Hematopoietic multipotent progenitor cell treated with erythropoietin and hydrocortisone succinate and interleukin-3 and kit ligand, for 17 days (in vitro differentiated cells): ENCODE data around the gene HRC.
"Not testable (repeated sequence)": the region's sequence is repeated elsewhere in the genome, so short reads cannot be mapped to it uniquely, and the experiment has no call there.

ENCODE experiments used
- DNase-seq: peaks from one replicate; pipeline ENCODE4 v3.0.0-alpha.2; 2015; ENCODE audit warnings: low spot score

Gene HRC

DNA sequence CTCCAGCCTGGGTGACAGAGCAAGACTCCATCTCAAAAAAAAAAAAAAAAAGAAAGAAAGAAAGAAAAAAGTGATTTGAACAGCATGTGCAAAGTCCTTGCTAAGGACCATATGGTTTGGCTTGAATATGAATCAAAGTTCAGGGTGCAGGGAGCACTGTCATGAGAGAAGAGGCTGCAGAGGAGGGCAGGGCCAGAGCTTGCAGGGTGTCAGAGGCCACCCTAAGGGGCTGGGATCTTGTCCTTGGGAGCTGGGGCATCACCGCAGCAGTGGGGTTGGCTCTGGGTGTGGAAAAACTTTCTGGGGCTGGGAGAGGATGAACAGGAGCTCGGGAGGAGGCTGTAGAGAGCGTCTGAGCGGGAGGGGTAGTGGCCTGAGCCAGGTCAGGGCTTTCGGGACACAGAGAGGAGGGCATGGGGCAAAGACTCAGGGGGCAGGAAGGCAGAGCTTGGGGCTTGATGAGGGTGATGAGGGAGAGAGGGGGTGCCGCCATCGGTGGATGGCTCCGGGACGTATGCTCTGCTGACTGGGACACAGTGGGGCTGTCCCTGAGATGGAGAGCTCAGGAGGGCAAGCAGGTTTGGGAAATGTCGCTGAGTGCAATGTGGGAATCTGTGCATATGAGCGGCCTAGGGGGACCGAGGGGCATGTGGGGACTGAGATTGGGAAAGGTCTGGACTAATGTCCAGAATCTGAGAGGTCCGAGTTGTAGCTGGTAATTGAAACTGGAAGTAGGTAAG is 5.4 kb upstream of the HRC start:
- DNase-seq = no peak

- no peak for DNase-seq
Observed at GRCh38 chr19:49157445-49158224, 2.4 kb upstream of the HRC start, which contains the start of gene TRPM4. TSS of gene TRPM4 (plus strand) at chr19:49157792. CDS start at chr19:49157867, 75 bp downstream.

GRCh38 chr19:49155820-49156346 is 687 bp upstream of the HRC start:
- DNase-seq = no peak

- DNase-seq = no peak
Observed at GRCh38 chr19:49154279-49154678, 917 bp downstream of the HRC start.

DNA sequence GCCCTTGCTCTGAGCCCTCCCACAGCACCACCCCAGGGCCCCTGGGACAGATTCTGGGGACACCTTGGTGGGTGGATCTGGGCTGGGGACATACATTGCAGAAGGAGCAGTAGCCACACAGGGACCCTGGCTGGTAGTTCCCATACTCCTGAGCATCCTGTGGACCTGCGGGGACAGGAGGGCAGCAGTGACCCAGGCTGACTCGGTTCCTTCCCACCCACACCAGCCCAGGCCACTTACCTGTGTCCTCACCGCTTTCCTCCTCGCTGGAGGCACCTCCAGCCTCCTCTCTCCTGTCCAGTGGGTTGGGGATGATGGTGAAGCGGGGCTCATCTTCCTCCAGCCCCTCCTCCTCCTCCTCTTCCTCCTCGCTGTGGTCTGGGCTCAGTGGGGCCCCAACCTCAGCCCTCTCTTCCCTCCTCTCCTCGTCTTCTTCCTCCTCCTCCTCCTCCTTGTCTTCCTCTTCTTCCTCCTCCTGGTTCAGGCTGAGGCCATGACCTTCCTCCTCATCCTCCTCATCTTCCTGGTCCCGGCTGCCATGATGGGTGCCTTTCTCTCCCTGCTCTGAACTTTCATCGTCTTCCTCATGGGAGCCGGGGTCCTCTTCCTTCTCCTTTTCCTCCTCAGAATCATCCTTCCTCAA is 1.9 kb downstream of the HRC start:
- DNase-seq = no peak

DNA sequence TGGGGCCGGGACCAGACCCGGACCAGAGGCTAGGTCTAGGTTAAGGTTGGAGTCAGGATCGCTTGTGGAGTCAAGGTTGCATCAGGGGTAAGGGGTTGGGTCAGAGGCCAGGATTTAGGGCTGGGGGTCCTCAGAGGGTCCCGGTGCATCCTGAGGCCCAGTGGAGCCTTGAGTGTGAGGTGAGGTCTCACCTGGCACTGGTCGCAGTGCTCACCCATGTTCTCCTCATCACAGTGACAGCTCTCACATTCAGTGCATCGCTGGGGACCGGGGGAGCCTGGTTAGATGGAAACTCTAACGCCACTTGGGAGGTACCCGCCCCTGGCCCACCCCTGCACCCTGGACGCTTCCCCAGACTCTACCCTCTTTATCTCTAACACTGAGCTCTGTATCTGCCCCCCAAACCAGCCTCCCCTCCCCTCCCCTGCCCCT is 3.1 kb downstream of the HRC start:
- DNase-seq = no peak

GRCh38 chr19:49151267-49152118 is 3.7 kb downstream of the HRC start:
- DNase-seq = peak; percentile 48

DNA sequence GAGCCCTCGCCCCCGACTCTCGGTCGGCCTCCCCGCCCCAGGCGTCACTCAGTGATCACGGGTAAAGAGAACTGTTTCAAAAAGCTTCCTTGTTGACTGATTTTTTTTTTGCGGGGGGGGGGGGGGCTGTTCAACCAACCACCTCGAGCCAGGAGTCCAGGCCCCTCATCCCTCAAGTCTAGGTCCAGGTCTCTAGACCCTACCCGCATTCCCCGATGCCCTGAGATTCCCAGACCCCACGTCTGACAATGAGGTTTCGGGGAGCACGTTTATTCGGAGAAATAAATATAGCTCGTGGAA is 4.3 kb downstream of the HRC start:
- DNase-seq = no peak

- DNase-seq = peak; percentile 38
Observed at GRCh38 chr19:49150106-49150943, 4.9 kb downstream of the HRC start.

- no peak for DNase-seq
Observed at GRCh38 chr19:49149652-49150105, 5.5 kb downstream of the HRC start.

GRCh38 chr19:49148784-49149651 is 6.2 kb downstream of the HRC start:
- DNase-seq = peak; percentile 95

- DNase-seq = no peak
Observed at GRCh38 chr19:49148044-49148682, 7.0 kb downstream of the HRC start.

DNA sequence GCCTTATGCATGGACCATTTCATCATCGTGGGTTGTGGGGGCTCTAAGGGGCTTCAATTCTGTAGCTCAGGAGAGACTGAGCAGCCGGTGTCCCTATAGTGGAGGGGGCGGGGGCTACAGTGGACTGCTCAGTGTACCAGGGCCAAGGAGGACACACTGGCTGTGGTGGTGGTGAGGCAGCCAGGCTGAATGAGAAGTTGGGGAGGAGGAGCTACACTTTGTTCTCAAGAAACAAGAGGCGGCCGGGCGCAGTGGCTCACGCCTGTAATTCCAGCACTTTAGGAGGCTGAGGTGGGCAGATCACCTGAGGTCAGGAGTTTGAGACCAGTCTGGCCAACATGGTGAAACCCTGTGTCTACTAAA is 8.8 kb downstream of the HRC start:
- DNase-seq = not testable (repeated sequence)

GRCh38 chr19:49145573-49146407 is 9.4 kb downstream of the HRC start:
- peak; percentile 75 for DNase-seq

DNA sequence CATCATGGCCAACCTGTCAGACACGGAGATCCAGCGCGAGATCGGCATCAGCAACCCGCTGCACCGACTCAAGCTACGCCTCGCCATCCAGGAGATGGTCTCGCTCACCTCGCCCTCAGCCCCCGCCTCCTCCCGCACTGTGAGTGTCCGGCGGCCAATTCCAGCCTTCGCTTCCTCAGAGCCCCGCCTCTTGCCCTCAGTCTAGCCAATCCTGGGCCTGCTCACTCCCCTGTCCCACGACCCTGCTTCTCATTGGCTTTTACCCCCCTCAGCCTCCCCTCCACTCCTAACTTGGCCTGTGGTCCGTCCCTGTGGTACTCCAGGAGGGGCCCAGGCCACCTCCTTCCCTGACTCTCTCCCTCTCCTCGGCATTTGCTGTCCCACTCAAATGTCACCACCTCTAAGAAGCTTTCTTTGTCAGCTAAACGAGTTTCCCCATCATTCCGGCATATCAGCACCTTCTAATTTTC is 12.3 kb downstream of the HRC start:
- peak; percentile 52 for DNase-seq

GRCh38 chr19:49141352-49141751 is 13.8 kb downstream of the HRC start:
- DNase-seq = no peak

GRCh38 chr19:49140951-49141350 is 14.2 kb downstream of the HRC start:
- no peak for DNase-seq

- DNase-seq = no peak
Observed at GRCh38 chr19:49136771-49137171, 18.4 kb downstream of the HRC start.
